Measurements from ENCODE around the gene TMEM100.

TMEM100 gene

GRCh38 chr17:55745258-55745657, 22.6 kb upstream of the TMEM100 start:
- DNase-seq (ENCODE audit: low read depth in 1 of 2, low spot score in 1 of 2), result no peak

DNA sequence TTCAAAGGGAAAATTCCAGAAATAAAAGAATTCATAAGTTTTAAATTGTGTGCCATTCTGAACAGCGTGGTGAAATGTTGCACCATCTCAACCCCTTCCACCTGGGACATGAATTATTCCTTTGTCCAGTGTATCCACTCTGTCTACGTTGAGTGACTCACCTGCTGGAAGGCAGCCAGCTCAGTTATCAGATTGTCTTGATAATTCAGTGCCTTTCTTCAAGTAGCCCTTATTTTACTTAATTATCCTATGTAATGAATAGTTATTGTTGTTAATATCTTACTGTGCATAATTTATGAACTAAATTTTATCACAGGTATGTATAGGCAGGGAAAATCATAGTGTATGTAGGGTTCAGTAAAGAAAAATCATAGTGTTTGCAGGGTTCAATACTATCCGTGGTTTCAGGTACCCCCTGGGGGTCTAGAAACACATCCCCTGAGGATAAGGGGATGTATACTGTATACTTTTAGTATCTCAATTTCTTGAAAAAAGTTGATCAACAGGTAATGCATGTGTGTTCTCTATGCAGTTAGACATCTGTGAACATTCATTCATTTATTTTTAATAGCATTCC, 20.5 kb upstream of the TMEM100 start:
- no peak for DNase-seq (ENCODE audit: low read depth in 1 of 2, low spot score in 1 of 2)

DNA sequence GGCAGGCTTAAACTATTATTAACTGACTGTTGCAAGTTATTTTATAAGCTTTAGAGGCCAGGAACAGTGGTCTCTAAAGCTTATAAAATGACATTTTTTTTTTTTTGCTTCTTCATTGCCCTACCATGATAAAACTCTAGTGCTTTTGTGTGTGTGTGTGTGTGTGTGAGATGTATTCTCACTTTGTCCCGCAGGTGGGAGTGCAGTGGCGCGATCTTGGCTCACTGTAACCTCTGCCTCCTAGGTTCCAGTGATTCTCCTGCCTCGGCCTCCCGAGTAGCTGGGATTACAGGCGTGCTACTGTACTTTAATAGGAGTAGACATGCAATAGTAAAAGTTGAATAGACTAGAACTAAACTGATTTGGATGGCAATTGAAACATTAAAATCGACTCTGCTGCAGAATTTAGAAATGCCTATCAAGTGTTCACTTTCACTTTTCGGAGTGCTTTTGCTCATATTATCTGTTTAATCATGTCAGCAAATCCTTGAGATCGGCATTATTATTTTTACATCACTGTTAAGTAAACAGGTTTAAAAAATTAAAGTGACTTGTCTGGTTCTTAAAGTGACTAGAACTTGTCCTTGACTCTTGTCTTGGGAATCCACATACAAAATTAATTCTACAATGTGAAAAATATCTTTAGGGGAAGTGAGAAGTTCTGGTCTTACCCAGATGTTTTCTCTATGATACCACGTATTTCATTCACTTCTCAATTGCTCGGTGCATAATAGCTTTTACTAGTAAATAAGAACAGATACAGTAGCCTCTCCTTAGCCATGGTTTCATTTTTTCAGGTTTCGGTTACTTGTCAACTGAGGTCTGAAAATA, 19.8 kb upstream of the TMEM100 start:
- DNase-seq (ENCODE audit: low read depth in 1 of 2, low spot score in 1 of 2), result no peak

DNA sequence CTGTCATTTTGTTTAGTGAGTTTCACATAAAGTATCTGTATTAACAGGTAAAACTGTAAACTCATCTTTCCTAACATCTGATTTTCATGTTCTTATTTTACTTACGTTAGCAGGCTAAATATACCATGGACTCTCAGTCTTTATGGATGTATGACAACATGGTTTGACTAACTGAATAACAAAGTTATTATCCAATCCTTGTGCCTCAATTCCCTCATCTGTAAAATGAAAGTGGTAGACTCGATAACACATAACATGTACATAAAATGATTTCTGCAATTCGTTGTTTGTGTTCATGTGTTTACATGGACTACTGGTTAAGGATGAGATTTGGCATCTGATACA, 18.7 kb upstream of the TMEM100 start:
- no peak for DNase-seq (ENCODE audit: low read depth in 1 of 2, low spot score in 1 of 2)

GRCh38 chr17:55740511-55741355, 18.1 kb upstream of the TMEM100 start:
- no peak for DNase-seq (ENCODE audit: low read depth in 1 of 2, low spot score in 1 of 2)

DNA sequence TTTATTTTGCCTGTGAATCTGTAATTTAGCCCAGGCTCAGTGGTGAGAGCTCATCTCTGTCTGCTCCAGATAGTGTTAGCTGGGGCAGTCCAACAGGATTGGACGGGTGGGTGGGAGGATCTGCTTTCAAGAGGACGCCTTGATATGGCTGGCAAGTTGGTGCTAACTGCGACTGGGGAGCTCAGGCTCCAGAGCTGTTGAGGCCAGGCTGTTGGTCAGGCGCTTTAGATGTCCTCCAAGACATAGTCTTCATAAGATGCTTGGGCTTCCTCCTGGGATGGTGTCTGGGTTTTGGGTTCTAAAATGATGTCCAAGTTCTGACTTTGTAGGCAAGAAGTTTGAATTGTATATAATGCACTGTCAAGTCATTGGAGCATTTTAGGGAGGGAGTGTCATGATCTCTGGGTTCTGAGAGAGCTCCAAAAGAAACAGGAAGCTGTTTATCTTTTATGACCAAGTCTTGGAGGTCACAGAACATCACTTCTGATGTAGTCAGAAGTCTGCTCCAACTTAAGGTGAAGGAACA, 15.4 kb upstream of the TMEM100 start:
- DNase-seq (ENCODE audit: low read depth in 1 of 2, low spot score in 1 of 2), result no peak

DNA sequence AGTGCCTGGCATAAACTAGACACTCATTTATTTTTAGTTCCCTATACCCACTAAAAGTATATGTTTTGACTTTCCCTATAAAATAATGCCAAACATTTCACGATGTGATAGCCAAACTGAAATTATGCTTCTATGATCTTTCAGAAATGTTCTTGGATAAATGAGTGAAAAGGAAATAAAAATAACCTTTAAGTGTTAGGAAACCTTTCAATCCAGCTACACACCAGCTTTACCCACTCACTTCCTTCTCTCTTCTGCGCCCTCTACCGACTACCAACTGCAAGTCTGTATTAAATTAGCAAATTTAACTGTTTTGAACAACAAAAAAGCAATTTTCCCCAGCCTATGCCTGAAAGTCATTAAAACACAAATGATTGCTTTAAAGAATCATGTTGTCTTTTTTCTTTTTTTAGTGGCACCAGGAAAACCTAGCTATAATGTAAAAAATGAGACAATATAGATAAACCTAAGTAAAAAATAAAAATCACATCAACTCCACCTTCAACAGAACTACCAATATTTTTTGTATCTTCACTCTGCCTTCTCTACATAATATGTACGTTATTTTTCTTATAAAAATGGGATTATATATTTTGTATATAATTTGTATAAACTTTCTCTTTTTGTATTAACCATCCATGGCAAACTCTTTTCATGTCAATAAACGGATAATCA, 13.2 kb upstream of the TMEM100 start:
- no peak for DNase-seq (ENCODE audit: low read depth in 1 of 2, low spot score in 1 of 2)

DNA sequence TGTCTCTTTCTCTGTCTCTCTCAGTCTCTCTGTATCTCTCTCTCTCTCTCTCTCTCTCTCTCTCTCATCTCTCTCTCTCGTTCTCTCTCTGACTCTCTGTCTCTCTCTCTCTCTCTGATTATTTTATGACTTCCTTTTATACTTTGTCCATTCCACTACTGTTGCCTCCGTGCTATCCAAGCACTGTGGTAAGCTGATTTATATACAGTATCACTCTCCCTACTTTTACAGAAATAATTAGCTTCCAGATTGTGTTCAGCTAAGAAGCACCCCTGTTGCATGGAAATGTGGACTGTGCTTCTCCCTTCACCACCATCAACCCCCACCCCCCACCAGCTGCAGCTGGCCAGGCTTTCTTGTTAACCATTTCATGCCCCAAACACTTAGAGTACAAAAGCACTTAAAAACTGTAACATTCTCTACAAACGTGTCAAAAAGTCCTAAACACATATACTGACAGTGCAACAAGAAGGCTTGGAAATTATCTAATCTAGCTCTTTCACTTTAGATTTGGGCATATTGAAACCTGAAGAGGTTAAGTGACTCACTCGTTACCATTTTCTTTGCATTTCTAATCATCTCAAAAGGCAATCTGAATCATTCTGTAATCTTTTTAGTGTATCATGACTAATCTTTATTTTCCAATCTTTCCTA, 11.6 kb upstream of the TMEM100 start:
- no peak for DNase-seq (ENCODE audit: low read depth in 1 of 2, low spot score in 1 of 2)

DNA sequence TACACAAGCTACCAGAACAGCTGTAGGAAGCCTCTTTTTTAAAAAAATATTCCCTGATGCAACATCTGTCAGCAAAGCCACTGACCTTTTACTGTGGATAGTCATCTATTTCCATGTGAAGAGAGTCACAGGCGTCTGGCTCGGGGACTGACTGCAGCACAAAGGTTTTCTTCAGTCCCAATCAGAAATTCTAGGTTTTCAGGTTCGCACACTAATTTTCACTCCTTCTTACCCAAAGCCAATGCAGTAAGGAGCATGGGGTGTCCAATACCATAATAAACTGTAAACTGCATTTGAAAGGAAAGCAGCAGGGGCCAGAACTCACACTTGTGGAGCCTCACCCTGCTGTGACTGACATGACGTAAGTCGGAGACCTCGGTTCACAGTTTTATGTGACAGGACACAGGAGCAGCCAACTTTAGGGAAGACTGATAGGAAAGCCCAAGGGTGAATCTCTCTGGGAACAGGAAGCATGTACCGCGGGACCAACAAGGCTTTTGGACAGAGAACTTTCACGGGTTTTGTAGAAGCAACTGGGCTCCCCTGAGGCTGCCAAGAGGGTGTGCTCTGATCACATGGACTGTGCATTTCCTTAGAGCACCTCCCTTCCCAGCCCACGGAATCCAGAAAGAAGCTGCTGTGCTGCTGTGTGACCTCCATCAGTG, 9.1 kb upstream of the TMEM100 start:
- DNase-seq (ENCODE audit: low read depth in 1 of 2, low spot score in 1 of 2), result no peak

DNA sequence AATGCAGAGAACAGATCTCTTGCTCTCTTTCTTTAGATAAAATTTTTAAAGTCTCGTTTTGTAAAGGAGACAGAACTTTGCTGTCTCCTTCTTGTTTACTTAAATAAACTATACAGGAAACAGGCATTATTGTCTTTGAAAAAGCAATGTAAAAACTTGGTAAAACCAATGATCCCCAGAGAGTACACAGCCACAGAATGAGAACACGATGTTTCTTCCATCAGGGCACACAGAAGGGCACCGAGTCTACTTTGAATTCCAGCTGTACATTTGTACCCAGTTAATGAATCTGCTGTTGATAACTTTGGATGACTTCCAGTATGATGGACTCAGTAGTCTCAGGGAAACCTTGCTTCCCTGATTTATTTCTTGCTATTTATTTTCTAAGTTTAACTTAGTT, 8.1 kb upstream of the TMEM100 start:
- no peak for DNase-seq (ENCODE audit: low read depth in 1 of 2, low spot score in 1 of 2)

DNA sequence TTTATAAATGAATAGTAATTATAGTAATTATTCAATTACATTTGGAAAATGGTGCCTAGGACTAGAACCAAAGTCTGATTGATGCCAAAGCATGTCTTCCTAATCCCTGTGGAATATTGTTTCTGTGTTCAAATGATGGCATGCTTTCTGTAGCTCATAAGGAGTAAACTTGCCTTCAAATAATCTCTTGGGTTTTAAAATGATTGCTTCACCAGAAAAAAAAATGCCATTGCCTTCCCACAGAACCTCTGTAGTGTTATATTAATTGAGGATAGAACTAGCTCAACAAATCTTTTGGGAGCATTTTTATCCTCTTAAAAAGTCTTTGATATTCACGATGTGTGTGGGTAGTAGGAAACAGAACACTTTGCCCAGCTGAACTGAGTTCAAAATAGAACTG, 7.7 kb upstream of the TMEM100 start:
- no peak for DNase-seq (ENCODE audit: low read depth in 1 of 2, low spot score in 1 of 2)

DNA sequence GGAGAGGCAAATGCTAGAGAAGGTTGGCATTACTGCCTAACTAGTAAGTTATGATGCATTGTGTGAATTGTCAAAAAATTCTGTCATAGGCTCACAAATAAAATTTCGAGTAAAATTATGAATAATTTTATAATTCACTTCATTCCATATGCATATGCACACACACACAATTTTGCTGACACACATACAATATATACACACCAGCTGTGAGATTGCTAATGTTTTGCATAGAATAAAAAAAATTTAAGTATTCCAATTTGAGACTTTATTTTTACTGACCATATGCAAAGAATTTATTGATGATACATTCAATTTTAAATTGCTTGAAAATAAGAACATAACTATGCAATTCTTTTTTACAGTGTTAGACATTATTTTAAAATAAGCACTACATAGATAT, 6.8 kb upstream of the TMEM100 start:
- DNase-seq (ENCODE audit: low read depth in 1 of 2, low spot score in 1 of 2), result no peak

DNA sequence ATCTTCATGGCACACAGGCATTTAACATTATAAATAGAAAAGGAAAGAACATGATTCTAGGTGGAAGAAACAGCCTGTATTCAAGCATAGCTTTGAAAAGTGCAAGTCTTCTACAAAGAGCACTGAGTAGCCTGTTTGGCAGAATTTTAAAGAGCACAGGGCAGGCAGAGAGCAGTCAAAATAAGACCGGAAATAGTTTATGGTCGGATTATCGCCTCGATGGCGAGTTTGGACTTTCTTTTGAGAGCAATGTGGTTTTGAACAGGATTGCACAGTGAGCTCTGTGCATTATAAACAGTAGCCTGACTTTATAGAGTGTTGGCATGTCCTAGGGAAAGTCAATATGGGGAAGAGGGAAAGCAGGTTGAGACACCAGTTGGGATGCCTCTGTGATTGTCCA, 6.2 kb upstream of the TMEM100 start:
- DNase-seq (ENCODE audit: low read depth in 1 of 2, low spot score in 1 of 2), result no peak

DNA sequence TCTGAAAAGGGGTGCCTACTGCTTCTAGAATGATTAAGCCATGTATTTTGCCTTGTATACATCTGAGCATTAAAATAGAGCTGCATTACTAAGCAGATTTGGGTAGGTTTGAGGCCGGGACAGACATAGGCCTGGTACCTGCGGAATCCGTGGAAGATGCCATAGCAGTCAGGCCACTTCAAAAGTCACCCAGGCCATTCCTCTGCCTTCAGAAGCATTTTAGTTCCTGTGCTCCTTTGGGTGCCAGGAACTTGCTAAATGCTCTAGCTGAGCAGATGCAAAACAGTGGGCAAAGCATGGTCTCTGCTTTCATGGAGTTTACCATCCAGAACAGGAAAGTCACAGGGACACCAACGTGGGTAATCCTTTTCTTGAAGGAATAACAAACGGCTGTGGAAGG, 5.7 kb upstream of the TMEM100 start:
- DNase-seq (ENCODE audit: low read depth in 1 of 2, low spot score in 1 of 2), result no peak

DNA sequence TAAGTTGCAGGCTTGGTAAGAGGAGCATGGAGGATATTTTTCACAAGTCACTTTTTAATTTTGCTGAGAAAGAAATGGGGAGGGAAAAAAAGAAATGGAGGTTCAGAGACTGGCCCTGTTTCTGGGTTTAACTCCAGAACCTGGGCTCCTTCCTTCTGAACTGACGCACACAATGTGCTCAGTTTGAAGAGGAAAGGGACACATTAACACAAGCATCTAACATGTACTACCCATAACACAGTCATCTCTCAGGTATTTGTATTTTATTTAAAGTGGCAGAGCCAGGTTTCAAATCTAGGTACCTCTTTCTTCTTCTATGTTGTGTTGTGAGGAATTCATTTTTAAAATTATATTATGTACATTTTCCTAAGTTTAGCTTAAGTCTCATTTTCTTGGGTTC, 5.3 kb upstream of the TMEM100 start:
- no peak for DNase-seq (ENCODE audit: low read depth in 1 of 2, low spot score in 1 of 2)

- DNase-seq (ENCODE audit: low read depth in 1 of 2, low spot score in 1 of 2), result no peak
These were observed 4.6 kb upstream of the TMEM100 start for GRCh38 chr17:55727275-55727674.

DNA sequence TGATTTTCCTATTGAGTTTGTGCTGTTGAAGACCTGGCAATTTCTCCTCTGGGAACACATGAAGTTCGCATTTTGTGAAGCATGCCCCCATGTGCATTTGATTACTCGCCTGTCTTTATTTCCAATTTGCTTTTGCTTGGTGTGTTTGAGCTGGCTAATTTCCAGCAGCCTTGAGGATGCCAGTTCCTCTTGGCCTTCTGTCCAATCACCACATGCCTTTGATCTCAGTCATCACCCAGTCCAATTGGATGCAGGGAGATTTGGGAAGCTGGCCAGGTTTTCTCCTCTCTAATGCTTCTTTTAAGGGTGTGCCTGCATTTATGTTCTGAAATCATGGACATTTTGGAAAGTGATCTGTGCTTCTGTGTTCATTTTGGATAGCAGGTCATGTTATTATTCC, 3.8 kb upstream of the TMEM100 start:
- DNase-seq (ENCODE audit: low read depth in 1 of 2, low spot score in 1 of 2), result no peak

DNA sequence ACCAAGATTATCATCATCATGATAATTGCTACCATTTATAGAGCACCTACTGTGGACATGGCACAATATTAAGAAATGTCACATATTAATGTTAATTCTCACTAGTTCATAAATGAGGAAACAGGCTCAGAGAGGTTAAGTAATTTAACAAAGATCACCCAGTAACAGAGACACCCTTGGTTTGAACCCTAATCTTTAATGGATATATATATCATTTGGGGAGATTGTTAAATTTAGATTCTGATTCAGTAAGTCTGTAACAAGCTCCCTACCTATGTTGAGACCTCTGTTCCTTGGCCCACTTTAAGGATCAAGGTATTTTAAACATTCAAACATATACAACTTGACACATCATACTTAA, 804 bp upstream of the TMEM100 start:
- DNase-seq (ENCODE audit: low read depth in 1 of 2, low spot score in 1 of 2), result no peak

- no peak for DNase-seq (ENCODE audit: low read depth in 1 of 2, low spot score in 1 of 2)
These were observed 488 bp downstream of the TMEM100 start for GRCh38 chr17:55722016-55722736.
